GM18508 (cell line): Measurements from ENCODE around the gene KRTAP21-1.
A peak's percentile ranks its signal among the peaks of the same experiment; 100 is the strongest.
"Not testable (repeated sequence)": the region's sequence is repeated elsewhere in the genome, so short reads cannot be mapped to it uniquely, and the experiment has no call there.

Experiments
- ATAC-seq: cut with Tn5 transposase; IDR thresholded peaks from one replicate; pipeline ENCODE4 v1.9.1; 2021; ENCODE audit warnings: moderate number of reproducible peaks; ENCODE audit not compliant: insufficient read depth, unreplicated experiment

Gene KRTAP21-1

DNA sequence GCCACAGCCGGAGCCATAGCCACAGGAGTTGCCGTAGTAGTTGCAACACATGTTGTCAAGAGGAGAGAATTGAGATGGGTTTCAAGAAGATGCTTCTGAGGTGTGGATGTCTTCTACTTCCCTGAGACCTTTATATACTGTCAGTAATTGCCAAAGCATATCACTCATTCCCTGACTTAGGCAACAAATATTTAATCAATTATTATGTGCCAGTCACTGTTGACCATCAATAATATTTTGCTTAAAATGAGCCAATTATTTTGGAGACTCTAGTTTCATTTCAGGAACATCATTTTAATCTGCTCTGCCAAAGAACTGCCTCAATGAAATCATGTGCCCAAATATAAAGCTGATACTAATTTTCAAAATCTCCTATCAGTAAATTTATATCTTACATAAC is at the start of gene KRTAP21-1:
Gene KRTAP21-1 (minus strand): TSS at position 101 of the 400 bp plus-strand sequence. CDS start 50 bp downstream, at position 51.
- not testable (repeated sequence) for ATAC-seq

- ATAC-seq = no peak
Measured at GRCh38 chr21:30800605-30801004, 45.4 kb upstream of the KRTAP21-1 start.

DNA sequence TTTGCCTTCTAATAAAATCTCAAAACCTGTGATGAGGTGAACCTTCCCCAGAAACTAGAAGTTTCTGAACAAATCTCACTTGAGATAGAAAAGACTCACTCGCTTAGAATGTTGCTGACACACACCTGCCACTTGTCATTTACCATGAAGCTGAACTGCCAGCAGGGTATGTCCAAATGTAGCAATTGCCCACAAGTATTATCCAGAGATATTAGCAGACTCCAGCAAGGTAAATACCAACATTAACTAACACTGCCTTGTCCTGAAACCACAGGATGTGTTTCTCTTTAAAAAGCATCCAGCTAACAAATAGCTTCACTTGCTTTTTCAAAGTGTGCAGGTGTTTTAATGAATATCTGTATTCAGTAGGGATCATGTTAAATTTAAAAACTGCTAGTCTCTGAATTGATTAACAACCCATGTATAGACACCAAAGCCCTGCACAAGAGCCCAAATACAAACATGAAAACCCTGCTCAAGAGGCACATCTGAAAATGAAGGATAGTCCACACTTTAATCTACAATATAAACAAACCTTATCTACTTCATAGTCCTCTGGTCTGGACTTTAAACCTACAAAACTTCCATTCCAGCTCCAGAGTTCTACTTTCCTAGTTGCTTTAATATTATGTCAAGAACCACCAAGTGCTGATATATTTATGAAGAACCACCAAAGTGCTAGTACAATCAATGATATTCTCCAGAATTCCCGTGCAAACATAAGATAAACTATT is 38.5 kb upstream of the KRTAP21-1 start:
- no peak for ATAC-seq

DNA sequence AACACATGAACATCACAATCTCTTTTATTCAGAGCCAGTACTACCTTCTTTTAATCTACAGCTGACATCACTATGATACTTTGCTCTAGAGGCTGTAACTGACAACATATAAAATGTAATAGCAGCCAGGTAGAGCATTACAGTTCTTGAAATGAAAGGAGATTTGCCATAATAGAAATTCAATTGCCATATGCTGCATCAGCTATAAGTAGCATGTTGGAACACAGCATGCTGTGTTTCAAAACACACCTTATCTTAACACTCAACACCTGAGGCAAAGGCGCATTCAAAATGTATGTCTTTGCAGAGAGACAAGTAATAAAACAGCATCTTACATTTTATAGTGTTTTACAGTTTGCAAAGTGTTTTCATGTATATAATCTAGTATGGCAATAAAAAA is 24.0 kb upstream of the KRTAP21-1 start:
- ATAC-seq = no peak

DNA sequence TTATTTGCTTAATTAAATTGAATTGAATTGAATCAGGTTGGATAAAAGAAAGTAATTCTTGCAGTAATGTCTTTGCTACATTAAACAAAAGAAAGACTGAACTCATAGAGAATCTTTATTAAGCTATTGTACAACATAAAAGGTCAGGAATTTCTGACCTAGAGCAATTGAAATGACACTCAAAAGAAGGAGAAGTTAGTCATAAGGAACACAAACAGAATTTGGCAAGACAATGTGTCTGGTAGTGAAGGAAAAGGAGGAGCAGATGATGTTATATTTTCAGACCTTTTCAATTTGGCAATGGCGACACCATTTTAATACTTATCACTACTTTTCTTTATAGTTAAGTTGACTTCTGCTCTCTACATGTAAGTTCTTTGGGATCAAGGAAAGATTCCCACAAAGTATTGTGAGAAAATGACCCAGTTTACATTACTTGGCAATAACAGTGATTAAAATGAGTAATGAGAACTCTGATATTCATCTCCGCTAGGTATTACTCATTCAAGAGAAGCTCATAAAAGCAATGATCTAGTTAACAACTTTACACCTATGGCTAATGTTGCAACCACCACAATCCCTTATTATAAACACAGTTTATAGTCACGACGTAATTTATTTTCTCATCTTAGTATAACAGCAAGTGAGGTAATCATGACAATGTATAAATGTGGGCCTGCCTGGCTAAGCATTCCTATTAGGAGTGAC is 14.7 kb upstream of the KRTAP21-1 start:
- ATAC-seq = no peak

GRCh38 chr21:30760776-30761175 is 5.5 kb upstream of the KRTAP21-1 start:
- ATAC-seq = no peak

DNA sequence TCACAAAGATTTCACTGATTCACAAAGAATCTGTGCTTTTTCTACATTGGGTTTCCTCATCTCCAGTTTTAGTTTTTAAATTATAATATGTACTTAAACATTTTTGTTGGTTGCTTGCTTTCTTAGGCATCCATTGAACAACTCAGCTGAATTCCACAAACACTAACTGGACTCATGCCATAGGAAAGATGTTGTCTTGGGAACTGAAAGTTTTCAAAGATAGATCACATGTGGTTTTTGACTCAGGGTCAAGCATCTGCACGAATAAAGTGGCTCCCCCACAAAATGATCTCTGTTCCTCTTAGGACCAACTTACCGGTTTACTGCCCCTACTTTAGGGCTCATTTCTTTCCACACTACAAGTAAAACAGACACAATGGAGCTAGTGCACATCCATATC is 3.1 kb upstream of the KRTAP21-1 start:
- no peak for ATAC-seq

DNA sequence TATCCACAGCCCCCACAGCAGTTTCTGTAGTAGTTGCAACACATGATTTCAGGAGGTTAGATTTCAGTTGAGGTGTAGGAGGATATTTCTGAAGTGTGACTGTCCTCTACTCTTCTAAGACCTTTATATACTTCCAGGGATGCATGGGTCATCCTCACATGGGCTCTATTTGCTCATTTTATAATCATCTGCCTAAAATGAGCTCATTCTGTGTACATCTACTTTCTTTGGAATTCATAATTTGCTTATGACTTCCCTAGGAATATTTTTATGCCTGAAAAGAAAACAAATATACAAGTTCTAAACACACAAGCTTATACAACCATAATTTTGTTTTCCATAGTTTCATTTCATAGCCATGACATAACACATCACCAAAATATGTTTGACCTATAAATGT is 8.1 kb downstream of the KRTAP21-1 start, which contains the start of gene KRTAP21-2:
Gene KRTAP21-2 (minus strand): TSS at position 101 of the 400 bp plus-strand sequence. CDS start 57 bp downstream, at position 44.
- no peak for ATAC-seq

DNA sequence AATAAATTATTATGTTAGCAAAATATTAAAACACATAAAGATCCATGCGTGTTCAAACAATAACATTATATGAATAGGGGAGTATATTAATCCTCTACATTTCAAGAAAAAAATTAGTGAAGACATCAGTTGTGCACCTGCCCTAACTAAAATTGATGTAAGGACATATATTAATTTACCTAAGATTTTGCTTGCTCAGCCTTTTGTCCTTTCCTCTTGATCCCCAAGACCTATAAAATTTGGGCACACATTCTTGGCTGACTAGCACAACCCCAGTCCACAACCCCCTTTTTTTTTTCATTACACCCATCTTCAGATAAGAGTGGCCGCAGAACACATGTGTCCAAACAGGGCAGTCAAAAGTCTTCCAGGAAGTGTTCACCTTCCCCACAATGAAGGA is 14.8 kb downstream of the KRTAP21-1 start:
- no peak for ATAC-seq

GRCh38 chr21:30733026-30733425 is 22.2 kb downstream of the KRTAP21-1 start:
- no peak for ATAC-seq

DNA sequence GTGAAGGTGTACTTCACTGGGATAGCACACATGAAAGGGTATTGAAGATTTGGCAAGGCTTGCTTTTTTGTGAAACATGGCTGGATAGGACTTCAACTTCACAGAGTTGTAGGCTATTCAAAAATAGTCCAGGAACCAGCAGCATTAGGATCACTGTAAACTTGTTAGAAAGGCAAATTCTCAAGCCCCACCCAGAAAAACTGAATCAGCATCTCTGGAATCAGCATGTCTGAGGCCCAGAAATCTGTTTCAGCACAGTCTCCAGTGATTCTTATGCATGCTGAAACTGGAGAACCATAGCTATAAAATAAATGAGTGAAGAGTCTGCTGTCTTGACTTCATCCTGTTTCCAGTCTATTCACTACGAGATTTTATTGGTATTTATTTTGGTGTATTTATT is 28.5 kb downstream of the KRTAP21-1 start:
- ATAC-seq = no peak

DNA sequence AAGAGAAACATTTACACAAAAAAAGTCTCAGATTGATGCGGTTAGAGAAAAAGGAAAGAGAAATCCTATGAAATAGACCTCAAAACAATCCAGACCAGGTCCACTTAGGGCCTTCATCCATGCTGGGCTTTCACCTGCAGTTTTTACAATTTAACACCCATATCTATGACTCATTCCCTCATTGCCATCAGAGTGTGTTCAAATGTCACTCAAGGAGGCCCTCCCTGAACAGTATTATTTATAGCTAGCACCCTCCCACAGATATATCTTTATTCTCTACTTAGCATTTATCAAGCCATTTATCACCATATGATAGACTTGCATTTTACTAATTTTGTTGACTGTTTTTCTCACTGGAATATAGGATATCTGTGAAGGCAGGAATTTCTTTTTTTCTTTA is 35.8 kb downstream of the KRTAP21-1 start:
- ATAC-seq = no peak

- peak; percentile 45 for ATAC-seq
Measured at GRCh38 chr21:30718239-30718909, 36.9 kb downstream of the KRTAP21-1 start, which contains the start of gene KRTAP21-3. TSS of gene KRTAP21-3 (minus strand) at chr21:30718777. CDS start at chr21:30718759, 18 bp downstream.

- ATAC-seq = no peak
Measured at GRCh38 chr21:30717105-30717504, 38.1 kb downstream of the KRTAP21-1 start.

DNA sequence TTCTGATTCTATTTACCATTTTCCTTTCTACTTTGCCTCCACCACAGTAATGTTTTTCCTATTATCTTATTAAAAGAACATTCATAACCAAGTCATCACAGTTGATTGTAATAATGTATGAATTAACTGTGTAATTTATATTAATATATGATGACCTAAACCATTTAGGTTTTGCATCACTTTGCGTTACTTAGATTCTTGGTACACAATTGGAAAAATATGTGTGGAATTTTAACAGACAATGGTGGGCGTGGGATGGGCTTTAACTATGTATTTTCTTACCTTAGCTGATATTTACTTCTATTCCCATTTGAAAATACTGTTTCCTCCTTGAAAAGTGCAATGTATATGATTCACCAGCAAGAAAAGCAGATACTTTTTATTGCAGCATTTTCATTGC is 40.3 kb downstream of the KRTAP21-1 start:
- ATAC-seq = no peak

GRCh38 chr21:30714456-30714855 is 40.8 kb downstream of the KRTAP21-1 start:
- ATAC-seq = no peak

DNA sequence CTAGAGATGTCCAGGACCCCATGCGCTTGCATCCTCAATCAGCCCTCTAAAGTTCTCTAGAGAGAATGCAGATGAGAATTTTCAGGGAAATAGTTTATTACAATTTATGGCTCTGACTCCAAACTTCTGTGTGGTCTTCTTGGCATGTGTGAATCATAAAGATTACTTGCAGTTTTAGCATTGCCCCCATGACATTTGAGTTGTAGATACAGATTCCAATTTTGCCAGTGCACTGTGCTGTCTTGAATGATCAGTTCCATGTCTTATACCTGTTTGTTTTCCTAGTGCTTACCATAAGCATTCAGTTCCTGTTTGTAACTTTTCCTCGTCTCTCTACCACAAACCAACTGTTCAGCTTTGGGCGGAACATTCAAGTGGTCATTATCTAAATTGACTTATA is 41.5 kb downstream of the KRTAP21-1 start:
- ATAC-seq = no peak

DNA sequence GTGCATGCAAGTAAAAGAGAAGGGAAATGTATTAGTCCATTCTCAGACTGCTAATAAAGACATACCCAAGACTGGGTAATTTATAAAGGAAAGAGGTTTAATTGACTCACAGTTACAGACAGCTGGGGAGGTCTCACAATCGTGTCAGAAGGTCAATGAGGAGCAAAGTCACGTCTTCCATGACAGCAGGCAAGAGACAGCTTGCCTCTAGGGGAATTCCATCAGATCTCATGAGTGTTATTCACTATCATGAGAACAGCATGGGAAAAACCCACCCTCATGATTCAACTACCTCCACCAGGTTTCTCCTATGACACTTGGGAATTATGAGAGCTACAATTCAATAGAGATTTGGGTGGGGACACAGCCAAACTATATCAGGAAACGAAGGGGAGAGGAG is 44.7 kb downstream of the KRTAP21-1 start:
- no peak for ATAC-seq

DNA sequence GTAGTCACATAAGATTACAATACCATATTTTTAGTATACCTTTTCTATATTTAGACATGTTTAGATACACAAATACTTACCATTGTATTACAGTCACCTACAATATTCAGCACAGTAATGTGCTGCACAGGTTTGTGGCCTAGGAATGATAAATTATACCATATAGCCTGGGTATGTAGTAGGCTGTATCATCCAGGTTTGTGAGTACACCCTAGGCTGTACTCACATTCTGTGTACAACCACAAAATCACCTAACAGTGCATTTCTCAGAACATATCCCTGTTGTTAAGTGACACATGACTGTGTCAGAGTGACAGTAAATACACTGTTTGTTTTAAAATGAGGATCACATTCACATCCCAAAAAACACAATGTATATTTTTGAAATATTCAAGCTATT is 47.8 kb downstream of the KRTAP21-1 start:
- no peak for ATAC-seq
